GM12878 (cell line): ENCODE measurements around the gene MICAL3. TPM values are rescaled to one million over a fixed set of nuclear protein-coding genes. Genes with fewer than 3 reads are reported as not detected.

Experiments used
- ATF3 ChIP-seq: IDR thresholded peaks from 2 replicates; pipeline ENCODE4 v1.6.1; 2011; ENCODE audit warnings: low read depth, mild to moderate bottlenecking, low read length, moderate library complexity, borderline replicate concordance; ENCODE audit errors: extremely low read depth
- BRCA1 ChIP-seq: IDR thresholded peaks from 2 replicates; pipeline ENCODE4 v1.6.1; 2011; ENCODE audit warnings: low read depth, low read length, improper control_type of control experiment
- CBFB ChIP-seq: IDR thresholded peaks from 2 replicates; pipeline ENCODE4 v1.6.1; 2016; ENCODE audit warnings: antibody characterized with exemption, low read depth
- DPF2 ChIP-seq: fragments of 450-650 bp; IDR thresholded peaks from 2 replicates; pipeline ENCODE4 v1.6.1; 2017; ENCODE audit warnings: mild to moderate bottlenecking
- EP300 ChIP-seq, 2 experiments: fragments of 150-350 bp in 1 of 2; IDR thresholded peaks; 2 replicates each; pipeline ENCODE4 v1.6.1; 2011 to 2012; ENCODE audit warnings: low read depth in 2 of 2, low read length in 2 of 2, borderline replicate concordance in 1 of 2, improper control_type of control experiment in 1 of 2, inconsistent platforms in 1 of 2; ENCODE audit not compliant: control insufficient read depth in 1 of 2
- HDAC6 ChIP-seq: fragments of 200-600 bp; sonication (generic); IDR thresholded peaks from one replicate; pipeline ENCODE4 v1.8.0; 2017; ENCODE audit warnings: antibody characterized with exemption; ENCODE audit not compliant: unreplicated experiment
- MEF2A ChIP-seq: IDR thresholded peaks from 2 replicates; pipeline ENCODE4 v1.6.1; 2011; ENCODE audit warnings: low read depth, mild to moderate bottlenecking, low read length, moderate library complexity; ENCODE audit not compliant: insufficient read depth
- NFYB ChIP-seq: IDR thresholded peaks from 2 replicates; pipeline ENCODE4 v1.6.1; 2011; ENCODE audit warnings: low read depth, mild to moderate bottlenecking, low read length, improper control_type of control experiment, moderate library complexity; ENCODE audit not compliant: insufficient read depth
- NRF1 ChIP-seq: conservative IDR thresholded peaks from 2 replicates; pipeline ENCODE4 v1.6.1; 2011; ENCODE audit warnings: mild to moderate bottlenecking, low read depth, low read length, improper control_type of control experiment
- PBX3 ChIP-seq: IDR thresholded peaks from 2 replicates; pipeline ENCODE4 v1.6.1; 2011; ENCODE audit warnings: mild to moderate bottlenecking, low read depth, low read length, moderate library complexity; ENCODE audit not compliant: insufficient replicate concordance
- PKNOX1 ChIP-seq: fragments of 450-650 bp; IDR thresholded peaks from 2 replicates; pipeline ENCODE4 v1.6.1; 2016; ENCODE audit warnings: mild to moderate bottlenecking
- PML ChIP-seq: IDR thresholded peaks from 2 replicates; pipeline ENCODE4 v1.6.1; 2012; ENCODE audit warnings: low read length, inconsistent platforms
- POLR2A ChIP-seq: IDR thresholded peaks from 2 replicates; pipeline ENCODE4 v1.6.1; 2011; ENCODE audit warnings: low read depth, mild to moderate bottlenecking, low read length
- RFX5 ChIP-seq: IDR thresholded peaks from 2 replicates; pipeline ENCODE4 v1.6.1; 2011; ENCODE audit warnings: low read depth, low read length, improper control_type of control experiment
- SMAD5 ChIP-seq: IDR thresholded peaks from 2 replicates; pipeline ENCODE4 v1.6.1; 2016; ENCODE audit warnings: antibody characterized with exemption, low read depth
- SUZ12 ChIP-seq: fragments of 200-600 bp; sonication (generic); IDR thresholded peaks from one replicate; pipeline ENCODE4 v1.6.1; 2018; ENCODE audit warnings: antibody characterized with exemption, mild to moderate bottlenecking; ENCODE audit not compliant: unreplicated experiment
- TCF12 ChIP-seq: IDR thresholded peaks from 2 replicates; pipeline ENCODE4 v1.6.1; 2011; ENCODE audit warnings: low read depth, mild to moderate bottlenecking, low read length
- TCF3 ChIP-seq: IDR thresholded peaks from 2 replicates; pipeline ENCODE4 v1.6.1; 2012; ENCODE audit warnings: low read depth, mild to moderate bottlenecking, low read length, borderline replicate concordance; ENCODE audit not compliant: insufficient read depth
- USF1 ChIP-seq: IDR thresholded peaks from 2 replicates; pipeline ENCODE4 v1.6.1; 2011; ENCODE audit warnings: borderline replicate concordance, low read depth, mild to moderate bottlenecking, moderate library complexity, mixed read lengths, low read length; ENCODE audit not compliant: insufficient read depth; ENCODE audit errors: extremely low read length
- YBX1 ChIP-seq: fragments of 450-650 bp; IDR thresholded peaks from 2 replicates; pipeline ENCODE4 v1.6.1; 2016; ENCODE audit warnings: antibody characterized with exemption
- YY1 ChIP-seq: IDR thresholded peaks from 2 replicates; pipeline ENCODE4 v1.6.1; 2011; ENCODE audit warnings: low read depth, mild to moderate bottlenecking, low read length
- polyA plus RNA-seq, 11 experiments: library from polyadenylated mRNA; depleted of rRNA in 4 of 11; unstranded in 6 of 11; stranded (reverse) in 5 of 11; fragments of >200 nt; fragmentation: Nextera tagmentation in 4 of 11; fragmentation: Illumina TruSeq in 1 of 11; extraction: Ambion mirVana in 4 of 11; extraction: Trizol in 1 of 11; gene quantifications; 1 replicate in 1 of 11; 2 replicates in 10 of 11; pipeline versions ENCODE4 v1.2.1 to v1.2.3, GENCODE V29; 2011 to 2016; ENCODE audit warnings: inconsistent platforms in 2 of 11, missing spikeins in 2 of 11, low read depth in 1 of 11
- total RNA-seq, 4 experiments: library from RNA; depleted of rRNA in 3 of 4; stranded (reverse); fragments of >200 nt in 3 of 4; fragmentation: Illumina TruSeq in 1 of 4; extraction: Trizol in 1 of 4; gene quantifications; 2 replicates each; pipeline versions ENCODE4 v1.2.1 to v1.2.3, GENCODE V29; 2013 to 2021
- TF ChIP-seq, protein P1 (sequence below): IDR thresholded peaks from 2 replicates; pipeline ENCODE4 v1.6.1; 2012; ENCODE audit warnings: low read depth, low read length, improper control_type of control experiment
- TF ChIP-seq, protein P2 (sequence below): fragments of 450-650 bp; formaldehyde crosslinking; IDR thresholded peaks from 2 replicates; pipeline ENCODE4 v1.4.0; 2022; ENCODE audit warnings: mild to moderate bottlenecking, moderate library complexity

Gene MICAL3
- total and polyA plus RNA-seq, 10 of the 15 experiments (the other 5 are each of a cell fraction or from before 2014, with no cell fraction given), result 2.6 to 92.2 (median 24.0) TPM

DNA sequence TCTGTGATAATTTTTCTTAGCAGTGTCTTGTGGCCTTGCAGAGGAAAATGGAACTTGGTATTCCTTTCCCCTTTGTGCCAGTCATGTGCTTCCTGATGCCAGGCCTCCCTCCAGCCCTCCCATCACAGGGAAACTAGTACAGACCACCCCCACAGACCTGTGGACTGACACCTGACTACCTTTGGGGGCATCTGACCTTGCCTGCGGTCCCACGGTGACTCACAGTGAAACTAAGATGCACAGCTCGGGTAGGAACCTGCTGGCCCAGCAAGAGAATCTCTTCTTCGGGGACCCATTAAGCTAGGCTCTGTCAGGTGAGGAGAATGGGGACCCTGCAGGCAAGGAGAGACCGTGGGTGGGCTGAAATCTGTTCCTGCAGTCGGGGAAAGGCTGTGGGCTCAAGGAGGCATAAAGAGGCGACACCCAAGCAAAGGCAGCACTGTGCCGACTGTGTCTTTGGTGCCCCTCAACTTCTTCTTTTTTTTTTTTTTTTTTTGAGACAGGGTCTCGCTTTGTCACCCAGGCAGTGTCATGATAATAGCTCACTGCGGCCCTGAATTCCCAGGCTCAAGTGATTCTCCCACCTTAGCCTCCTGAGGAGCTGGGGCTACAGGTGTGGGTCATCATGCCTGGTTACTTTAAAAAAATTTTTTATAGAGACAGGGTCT is 32.6 kb upstream of the MICAL3 start (continued):
- TF ChIP-seq PML (no peak), BRCA1 (no peak), RFX5 (no peak), NFYB (no peak), PKNOX1 (peak; percentile 54), TCF3 (0 out of 2 replicates have a peak, but pooled peaks have one; percentile 16), SUZ12 (no peak), HDAC6 (no peak), TCF12 (peak; percentile 76), DPF2 (peak; percentile 95), YY1 (peak; percentile 28; the same call in 1 of the 2 replicates), MEF2A (0 out of 2 replicates have a peak, but pooled peaks have one; percentile 51), USF1 (no peak), NRF1 (no peak), ATF3 (0 out of 2 replicates have a peak, but pooled peaks have one; percentile 22), SMAD5 (no peak), EP300 (IDR thresholded peaks at IDR 0.05; ENCODE audit: borderline replicate concordance in 1 of 2, control insufficient read depth in 1 of 2, low read depth in 2 of 2, low read length in 2 of 2) (peak; percentile 73 to 85; a peak in 2 of 4 replicates), YBX1 (no peak), PBX3 (peak; percentile 57), CBFB (peak; percentile 72; the same call in 1 of the 2 replicates), POLR2A (peak; percentile 44)
- TF ChIP-seq, protein P1, sequence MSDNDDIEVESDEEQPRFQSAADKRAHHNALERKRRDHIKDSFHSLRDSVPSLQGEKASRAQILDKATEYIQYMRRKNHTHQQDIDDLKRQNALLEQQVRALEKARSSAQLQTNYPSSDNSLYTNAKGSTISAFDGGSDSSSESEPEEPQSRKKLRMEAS, result peak; percentile 39; the same call in 1 of the 2 replicates
- TF ChIP-seq, protein P2, sequence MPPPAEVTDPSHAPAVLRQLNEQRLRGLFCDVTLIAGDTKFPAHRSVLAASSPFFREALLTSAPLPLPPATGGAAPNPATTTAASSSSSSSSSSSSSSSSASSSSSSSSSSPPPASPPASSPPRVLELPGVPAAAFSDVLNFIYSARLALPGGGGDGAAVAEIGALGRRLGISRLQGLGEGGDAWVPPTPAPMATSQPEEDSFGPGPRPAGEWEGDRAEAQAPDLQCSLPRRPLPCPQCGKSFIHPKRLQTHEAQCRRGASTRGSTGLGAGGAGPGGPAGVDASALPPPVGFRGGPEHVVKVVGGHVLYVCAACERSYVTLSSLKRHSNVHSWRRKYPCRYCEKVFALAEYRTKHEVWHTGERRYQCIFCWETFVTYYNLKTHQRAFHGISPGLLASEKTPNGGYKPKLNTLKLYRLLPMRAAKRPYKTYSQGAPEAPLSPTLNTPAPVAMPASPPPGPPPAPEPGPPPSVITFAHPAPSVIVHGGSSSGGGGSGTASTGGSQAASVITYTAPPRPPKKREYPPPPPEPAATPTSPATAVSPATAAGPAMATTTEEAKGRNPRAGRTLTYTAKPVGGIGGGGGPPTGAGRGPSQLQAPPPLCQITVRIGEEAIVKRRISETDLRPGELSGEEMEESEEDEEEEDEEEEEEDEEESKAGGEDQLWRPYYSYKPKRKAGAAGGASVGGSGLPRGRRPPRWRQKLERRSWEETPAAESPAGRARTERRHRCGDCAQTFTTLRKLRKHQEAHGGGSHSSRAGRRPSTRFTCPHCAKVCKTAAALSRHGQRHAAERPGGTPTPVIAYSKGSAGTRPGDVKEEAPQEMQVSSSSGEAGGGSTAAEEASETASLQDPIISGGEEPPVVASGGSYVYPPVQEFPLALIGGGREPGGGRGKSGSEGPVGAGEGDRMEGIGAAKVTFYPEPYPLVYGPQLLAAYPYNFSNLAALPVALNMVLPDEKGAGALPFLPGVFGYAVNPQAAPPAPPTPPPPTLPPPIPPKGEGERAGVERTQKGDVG, result no peak
